Smooth muscle cell (in vitro differentiated cells): ENCODE results near the gene SLC48A1. TPM values are rescaled to one million over a fixed set of nuclear protein-coding genes. Genes with fewer than 3 reads are reported as not detected.

Source experiments
- DNase-seq: peaks from one replicate; lab custom pipeline; 2025; ENCODE audit not compliant: unreplicated experiment; lab: John Stamatoyannopoulos, UW
- H2AFZ ChIP-seq: fragments of 200-600 bp; sonication (generic); 2 replicates; pipeline ENCODE4 v1.6.0; 2016; ENCODE audit warnings: antibody characterized with exemption, low read depth, mild to moderate bottlenecking
- H3F3A ChIP-seq: fragments of 200-600 bp; sonication (generic); 2 replicates; pipeline ENCODE4 v1.6.0; 2017; ENCODE audit warnings: antibody characterized with exemption, low read depth
- H3K27ac ChIP-seq: fragments of 200-600 bp; sonication (generic); 2 replicates; pipeline ENCODE4 v1.5.1; 2016; ENCODE audit warnings: low read depth, mild to moderate bottlenecking
- H3K27me3 ChIP-seq: fragments of 200-600 bp; sonication (generic); 2 replicates; pipeline ENCODE4 v1.6.1; 2016; ENCODE audit warnings: low read depth, mild to moderate bottlenecking
- H3K36me3 ChIP-seq: fragments of 200-600 bp; sonication (generic); 2 replicates; pipeline ENCODE4 v1.5.1; 2016; ENCODE audit warnings: low read depth
- H3K4me1 ChIP-seq: fragments of 200-600 bp; sonication (generic); 2 replicates; pipeline ENCODE4 v1.5.1; 2016; ENCODE audit warnings: low read depth
- H3K4me2 ChIP-seq: fragments of 200-600 bp; sonication (generic); 2 replicates; pipeline ENCODE4 v1.6.0; 2016; ENCODE audit warnings: mild to moderate bottlenecking
- H3K4me3 ChIP-seq: fragments of 200-600 bp; sonication (generic); 2 replicates; pipeline ENCODE4 v1.5.1; 2016; ENCODE audit warnings: mild to moderate bottlenecking
- H3K79me2 ChIP-seq: fragments of 200-600 bp; sonication (generic); 2 replicates; pipeline ENCODE4 v1.6.0; 2016; ENCODE audit warnings: low read depth, mild to moderate bottlenecking
- H3K9ac ChIP-seq: fragments of 200-600 bp; sonication (generic); 2 replicates; pipeline ENCODE4 v1.6.0; 2016; ENCODE audit warnings: low read depth
- H3K9me3 ChIP-seq: fragments of 200-600 bp; sonication (generic); replicated peaks from 2 replicates; pipeline ENCODE4 v1.5.1; 2016; ENCODE audit warnings: low read depth
- H4K20me1 ChIP-seq: fragments of 200-600 bp; sonication (generic); 2 replicates; pipeline ENCODE4 v1.6.0; 2016; ENCODE audit warnings: low read depth
- WGBS: methylation state at CpG from one replicate; pipeline ENCODE4 v1.1.7; 2016; ENCODE audit warnings: low lambda C conversion rate; 5-methylcytosine and 5-hydroxymethylcytosine counted together
- polyA plus RNA-seq: library from polyadenylated mRNA; unstranded; fragments of >200 nt; fragmentation: Nextera tagmentation; extraction: Ambion mirVana; gene quantifications from 2 replicates; pipeline ENCODE4 v1.2.1, GENCODE V29; 2016
- total RNA-seq: library from RNA; depleted of rRNA; stranded (reverse); fragments of >200 nt; gene quantifications from 2 replicates; pipeline ENCODE4 v1.2.3, GENCODE V29; 2014
- TF ChIP-seq, protein P1 (sequence below): fragments of 200-600 bp; sonication (generic); IDR thresholded peaks from 2 replicates; pipeline ENCODE4 v1.5.1; 2017; ENCODE audit warnings: borderline replicate concordance, mild to moderate bottlenecking, antibody characterized with exemption; ENCODE audit not compliant: insufficient read depth, poor library complexity, severe bottlenecking

The SLC48A1 gene
- total and polyA plus RNA-seq, 2 experiments from 2014 or later, result 6.2 to 11.4 TPM

DNA sequence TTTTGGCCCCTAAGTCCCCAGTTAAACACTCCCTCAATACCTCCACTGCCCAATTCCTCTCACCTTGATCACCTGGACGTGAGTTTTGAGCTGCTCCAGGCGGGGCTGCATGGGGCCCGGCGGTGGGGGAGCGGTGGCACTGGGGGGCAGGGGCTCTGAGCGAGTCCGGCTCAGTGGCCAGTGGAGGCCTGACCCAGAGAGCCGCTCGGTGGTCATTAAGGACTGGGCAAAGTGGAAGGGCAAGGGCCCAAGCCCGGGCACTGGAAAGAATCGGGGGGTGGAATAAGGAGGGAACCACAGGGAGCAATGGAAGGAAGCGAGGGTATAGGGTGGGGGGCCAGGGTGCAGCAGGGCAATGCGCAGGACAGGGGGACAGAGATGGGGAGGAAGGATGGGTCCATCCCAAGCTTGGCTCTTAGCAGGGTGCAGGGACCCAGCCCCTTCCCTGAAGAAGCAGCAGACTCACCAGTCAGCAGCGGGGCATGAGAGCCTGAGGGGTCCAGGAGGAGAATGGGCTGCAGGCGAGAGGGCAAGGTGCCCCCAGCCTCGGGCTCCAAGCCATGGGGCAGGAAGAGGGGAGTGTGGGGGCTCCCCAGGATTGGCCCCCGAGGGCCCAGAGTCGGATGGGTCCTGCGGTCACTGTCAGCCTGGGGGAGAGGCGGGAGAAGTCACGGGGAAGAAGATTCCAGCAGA is 22.2 kb downstream of the SLC48A1 start:
- 97% methylated on average over 21 of the region's 21 CpGs for WGBS
- H3K36me3 ChIP-seq, result no peaks in the 10 kb centered on the region

DNA sequence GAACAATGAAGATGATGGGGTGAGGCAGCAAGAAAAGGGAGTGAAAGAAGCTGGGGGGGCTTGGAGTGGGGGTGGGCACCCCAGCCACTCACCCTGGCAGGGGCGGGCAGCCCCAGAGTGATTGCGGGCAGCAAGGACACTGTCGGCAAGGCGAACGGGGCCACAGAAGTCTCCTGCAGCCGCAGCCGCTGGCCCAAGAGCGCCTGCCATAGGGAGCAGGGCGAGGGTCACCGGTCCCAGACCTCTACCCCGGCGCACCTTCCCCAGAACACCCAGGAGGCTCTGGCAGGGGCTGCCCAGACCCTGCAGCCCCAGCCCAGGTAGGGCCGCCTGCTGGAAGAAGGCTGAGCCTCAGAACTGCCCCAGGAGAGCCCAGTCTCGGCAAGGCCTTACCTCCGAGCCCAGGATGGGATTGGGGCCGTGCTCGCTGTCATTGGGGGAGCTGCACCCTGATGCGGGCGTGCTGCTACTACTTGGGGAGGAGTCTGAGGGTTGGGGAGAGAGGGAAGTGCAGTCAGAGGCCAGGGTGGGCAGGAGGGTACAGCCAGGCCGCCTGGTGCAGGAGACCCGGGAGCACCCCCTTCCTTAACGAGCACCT is 22.9 kb downstream of the SLC48A1 start:
- 96% methylated on average over 22 of the region's 22 CpGs for WGBS
- Histone ChIP-seq H3K4me1 (no peaks in the 10 kb centered on the region), H2AFZ (no peak overlapping the region), H3K4me2 (no peak overlapping the region), H3K27ac (no peak overlapping the region), H4K20me1 (peaks cover 31% of the 10 kb centered on the region), H3K36me3 (no peaks in the 10 kb centered on the region), H3K9me3 (no peaks in the 10 kb centered on the region), H3F3A (no peaks in the 10 kb centered on the region), H3K9ac (no peak overlapping the region), H3K27me3 (no peaks in the 10 kb centered on the region), H3K79me2 (peaks cover 11% of the 10 kb centered on the region), H3K4me3 (no peak overlapping the region)
- no peak for DNase-seq
- TF ChIP-seq, protein P1, sequence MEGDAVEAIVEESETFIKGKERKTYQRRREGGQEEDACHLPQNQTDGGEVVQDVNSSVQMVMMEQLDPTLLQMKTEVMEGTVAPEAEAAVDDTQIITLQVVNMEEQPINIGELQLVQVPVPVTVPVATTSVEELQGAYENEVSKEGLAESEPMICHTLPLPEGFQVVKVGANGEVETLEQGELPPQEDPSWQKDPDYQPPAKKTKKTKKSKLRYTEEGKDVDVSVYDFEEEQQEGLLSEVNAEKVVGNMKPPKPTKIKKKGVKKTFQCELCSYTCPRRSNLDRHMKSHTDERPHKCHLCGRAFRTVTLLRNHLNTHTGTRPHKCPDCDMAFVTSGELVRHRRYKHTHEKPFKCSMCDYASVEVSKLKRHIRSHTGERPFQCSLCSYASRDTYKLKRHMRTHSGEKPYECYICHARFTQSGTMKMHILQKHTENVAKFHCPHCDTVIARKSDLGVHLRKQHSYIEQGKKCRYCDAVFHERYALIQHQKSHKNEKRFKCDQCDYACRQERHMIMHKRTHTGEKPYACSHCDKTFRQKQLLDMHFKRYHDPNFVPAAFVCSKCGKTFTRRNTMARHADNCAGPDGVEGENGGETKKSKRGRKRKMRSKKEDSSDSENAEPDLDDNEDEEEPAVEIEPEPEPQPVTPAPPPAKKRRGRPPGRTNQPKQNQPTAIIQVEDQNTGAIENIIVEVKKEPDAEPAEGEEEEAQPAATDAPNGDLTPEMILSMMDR, result no peak

More for the DNA sequence above, 22.2 kb downstream of the SLC48A1 start:
- Histone ChIP-seq H3K27me3 (no peaks in the 10 kb centered on the region), H3K4me3 (no peak overlapping the region), H3K9ac (no peak overlapping the region), H4K20me1 (peaks cover 25% of the 10 kb centered on the region), H3K79me2 (peaks cover 4% of the 10 kb centered on the region), H3K4me2 (no peak overlapping the region), H3F3A (no peaks in the 10 kb centered on the region), H3K9me3 (no peaks in the 10 kb centered on the region), H3K4me1 (no peaks in the 10 kb centered on the region), H2AFZ (no peak overlapping the region), H3K27ac (no peak overlapping the region)
- TF ChIP-seq, protein P1, result no peak
- DNase-seq, result no peak

DNA sequence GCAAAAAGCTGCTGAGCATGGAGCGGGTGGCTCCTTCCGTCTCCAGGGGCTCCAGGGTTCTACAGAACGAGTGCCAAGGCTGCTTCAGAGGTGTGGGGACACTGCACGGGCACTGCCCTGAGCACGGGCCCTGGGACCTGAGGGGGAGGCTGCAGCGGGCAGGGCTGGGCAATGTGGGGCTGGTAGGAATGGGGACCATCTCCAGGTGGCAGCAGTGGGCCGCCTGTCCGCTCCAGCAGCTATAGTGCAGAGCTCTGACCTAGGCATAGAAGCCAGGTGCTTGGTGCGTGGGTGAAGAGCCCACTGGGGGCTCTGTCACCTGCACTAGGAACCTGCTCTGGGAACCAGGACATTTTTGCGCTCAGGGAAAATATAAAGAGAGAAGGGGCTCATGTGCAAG is 24.4 kb downstream of the SLC48A1 start:
- 98% methylated on average over 10 of the region's 10 CpGs for WGBS
- no peaks in the 10 kb centered on the region for H3K36me3 ChIP-seq
- peaks cover 24% of the 10 kb centered on the region for H3K79me2 ChIP-seq

More for the DNA sequence above, 24.4 kb downstream of the SLC48A1 start:
- no peak overlapping the region for H3K9ac ChIP-seq
- H4K20me1 ChIP-seq, result peaks cover 47% of the 10 kb centered on the region
- no peaks in the 10 kb centered on the region for H3K27me3 ChIP-seq
- TF ChIP-seq, protein P1, result peak; percentile 17
- H3K4me3 ChIP-seq, result no peak overlapping the region
- H3K4me2 ChIP-seq, result no peak overlapping the region
- H3K27ac ChIP-seq, result no peak overlapping the region
- DNase-seq, result no peak
- H3F3A ChIP-seq, result no peaks in the 10 kb centered on the region
- no peak overlapping the region for H2AFZ ChIP-seq
- H3K4me1 ChIP-seq, result no peaks in the 10 kb centered on the region
- H3K9me3 ChIP-seq, result no peaks in the 10 kb centered on the region
